CD4-positive, alpha-beta T cell (primary cell): ENCODE results near the gene SPATC1L. TPM values are rescaled to one million over a fixed set of nuclear protein-coding genes. Genes with fewer than 3 reads are reported as not detected.

Source experiments
- ATAC-seq: fragments of 200-7000 bp; cut with Tn5 transposase; one replicate; pipeline ENCODE4 v1.10.0; 2022; ENCODE audit warnings: mild to moderate bottlenecking; ENCODE audit not compliant: poor library complexity
- CTCF ChIA-PET: fragments of 350-600 bp; sonication (Branson Sonifier 250); formaldehyde crosslinking; loops from one replicate; lab custom pipeline; 2021; ENCODE audit warnings: antibody characterized with exemption, inconsistent platforms; lab: Charles Lee
- POLR2A ChIA-PET: fragments of 350-600 bp; sonication (Branson Sonifier 250); formaldehyde crosslinking; loops from one replicate; lab custom pipeline; 2021; ENCODE audit warnings: antibody characterized with exemption, inconsistent platforms; lab: Charles Lee
- DNase-seq, 14 experiments: peaks; one replicate each; pipeline ENCODE4 v3.0.0-alpha.2; 2013 to 2020; ENCODE audit warnings: mixed read lengths in 2 of 14
- H3K27ac ChIP-seq, 2 donors: one replicate each; pipeline versions ENCODE4 v1.5.1 to v1.7.0; 2013; ENCODE audit warnings: low read length in 2 of 2, low read depth in 1 of 2, mild to moderate bottlenecking in 1 of 2
- H3K27me3 ChIP-seq, 2 experiments: 1 replicate in 1 of 2; 2 replicates in 1 of 2; pipeline versions ENCODE4 v1.6.1 to v1.7.0; 2013; ENCODE audit warnings: low read length in 2 of 2, control low read depth in 1 of 2, mild to moderate bottlenecking in 1 of 2, moderate library complexity in 1 of 2; ENCODE audit not compliant: insufficient read depth in 2 of 2, control insufficient read depth in 1 of 2
- H3K36me3 ChIP-seq: one replicate; pipeline ENCODE4 v1.6.1; 2013; ENCODE audit warnings: low read length, control low read depth; ENCODE audit not compliant: insufficient read depth
- H3K4me1 ChIP-seq: one replicate; pipeline ENCODE4 v1.6.1; 2013; ENCODE audit warnings: low read length, control low read depth; ENCODE audit not compliant: insufficient read depth
- H3K4me3 ChIP-seq: one replicate; pipeline ENCODE4 v1.5.1; 2013; ENCODE audit warnings: mild to moderate bottlenecking, low read length, moderate library complexity
- H3K9me3 ChIP-seq, 2 experiments: 1 replicate in 1 of 2; 2 replicates in 1 of 2; pipeline versions ENCODE4 v1.6.1 to v1.7.0; 2013; ENCODE audit warnings: low read length in 2 of 2, mild to moderate bottlenecking in 2 of 2, control low read depth in 1 of 2, moderate library complexity in 1 of 2; ENCODE audit not compliant: control insufficient read depth in 1 of 2, insufficient read depth in 1 of 2
- H3K27ac Mint-ChIP-seq: one replicate; pipeline ENCODE4 v1.8.0; 2020; ENCODE audit warnings: mixed read lengths
- H3K27me3 Mint-ChIP-seq: one replicate; pipeline ENCODE4 v1.8.0; 2021; ENCODE audit warnings: mixed read lengths
- H3K36me3 Mint-ChIP-seq: one replicate; pipeline ENCODE4 v1.8.0; 2021; ENCODE audit warnings: low read depth, mixed read lengths
- H3K4me1 Mint-ChIP-seq: one replicate; pipeline ENCODE4 v1.8.0; 2021; ENCODE audit warnings: low read depth, mixed read lengths
- H3K4me3 Mint-ChIP-seq: one replicate; pipeline ENCODE4 v1.8.0; 2020; ENCODE audit warnings: mild to moderate bottlenecking, mixed read lengths
- H3K9me3 Mint-ChIP-seq: one replicate; pipeline ENCODE4 v1.8.0; 2020; ENCODE audit warnings: mixed read lengths
- intact Hi-C, 2 experiments: fragments of 100-400 bp; cut with DNase I in 1 of 2; cut with micrococcal nuclease in 1 of 2; formaldehyde crosslinking; loops; one replicate each; pipeline versions ENCODE4 v1.15.1 to v1.9.0; 2023 to 2025; cut with DNase I, micrococcal nuclease
- total RNA-seq, 174 experiments: library from RNA in 2 of 174; stranded (reverse) in 2 of 174; gene quantifications; one replicate each; pipeline ENCODE4 v1.2.3 and lab custom pipeline; 2021 to 2026
- TF ChIP-seq, protein P1 (sequence below): fragments of 200-600 bp; IDR thresholded peaks from one replicate; pipeline ENCODE4 v1.8.0; 2022; ENCODE audit warnings: antibody characterized with exemption, mild to moderate bottlenecking

SPATC1L gene
- total RNA-seq, 2 experiments from 2014 or later, result 2.8 to 3.0 TPM

GRCh38 chr21:46206163-46207005 lies 22.1 kb upstream of the SPATC1L start:
- POLR2A ChIA-PET, result no interaction called here
- H3K4me1 Mint-ChIP-seq, result no peaks in the 10 kb centered on the region
- Histone ChIP-seq H3K9me3 (no peaks in the 10 kb centered on the region), H3K4me1 (no peaks in the 10 kb centered on the region), H3K4me3 (no peak overlapping the region), H3K27ac (no peak overlapping the region), H3K27me3 (no peaks in the 10 kb centered on the region), H3K36me3 (peaks cover 27% of the 10 kb centered on the region)
- CTCF ChIA-PET, result no interaction called here
- no peaks in the 10 kb centered on the region for H3K9me3 Mint-ChIP-seq
- intact Hi-C loops, result no loop called here
- peaks cover 55% of the 10 kb centered on the region for H3K36me3 Mint-ChIP-seq
- no peaks in the 10 kb centered on the region for H3K27me3 Mint-ChIP-seq
- H3K4me3 Mint-ChIP-seq, result no peak overlapping the region
- ATAC-seq, result no peak
- TF ChIP-seq, protein P1, sequence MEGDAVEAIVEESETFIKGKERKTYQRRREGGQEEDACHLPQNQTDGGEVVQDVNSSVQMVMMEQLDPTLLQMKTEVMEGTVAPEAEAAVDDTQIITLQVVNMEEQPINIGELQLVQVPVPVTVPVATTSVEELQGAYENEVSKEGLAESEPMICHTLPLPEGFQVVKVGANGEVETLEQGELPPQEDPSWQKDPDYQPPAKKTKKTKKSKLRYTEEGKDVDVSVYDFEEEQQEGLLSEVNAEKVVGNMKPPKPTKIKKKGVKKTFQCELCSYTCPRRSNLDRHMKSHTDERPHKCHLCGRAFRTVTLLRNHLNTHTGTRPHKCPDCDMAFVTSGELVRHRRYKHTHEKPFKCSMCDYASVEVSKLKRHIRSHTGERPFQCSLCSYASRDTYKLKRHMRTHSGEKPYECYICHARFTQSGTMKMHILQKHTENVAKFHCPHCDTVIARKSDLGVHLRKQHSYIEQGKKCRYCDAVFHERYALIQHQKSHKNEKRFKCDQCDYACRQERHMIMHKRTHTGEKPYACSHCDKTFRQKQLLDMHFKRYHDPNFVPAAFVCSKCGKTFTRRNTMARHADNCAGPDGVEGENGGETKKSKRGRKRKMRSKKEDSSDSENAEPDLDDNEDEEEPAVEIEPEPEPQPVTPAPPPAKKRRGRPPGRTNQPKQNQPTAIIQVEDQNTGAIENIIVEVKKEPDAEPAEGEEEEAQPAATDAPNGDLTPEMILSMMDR, result no peak
- no peak for DNase-seq
- H3K27ac Mint-ChIP-seq, result no peak overlapping the region

DNA sequence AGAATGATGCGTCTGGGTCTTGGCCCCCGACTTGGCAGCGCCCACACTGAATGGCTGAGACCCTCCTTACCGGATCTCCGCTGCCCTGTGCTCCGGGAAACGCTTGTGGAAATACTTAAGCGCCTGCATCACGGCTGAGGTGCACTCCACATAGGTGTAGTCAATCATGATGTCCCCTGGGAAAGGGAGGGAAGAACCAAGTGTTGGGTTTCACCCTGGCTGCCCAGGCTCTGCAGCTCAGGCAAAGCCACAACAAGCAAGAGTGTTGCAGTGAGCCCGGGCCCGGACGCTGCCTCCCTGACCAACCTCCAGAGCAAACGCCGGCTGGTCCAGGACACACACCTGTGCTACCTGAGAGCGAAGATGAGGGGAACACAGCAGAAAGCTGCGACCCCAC lies 21.5 kb upstream of the SPATC1L start:
- DNase-seq (no peak), ATAC-seq (no peak)
- Mint-ChIP-seq H3K9me3 (no peaks in the 10 kb centered on the region), H3K4me3 (no peak overlapping the region), H3K4me1 (no peaks in the 10 kb centered on the region), H3K27me3 (no peaks in the 10 kb centered on the region), H3K36me3 (peaks cover 55% of the 10 kb centered on the region), H3K27ac (no peak overlapping the region)
- CTCF ChIA-PET, result no interaction called here
- no peak overlapping the region for H3K4me3 ChIP-seq
- H3K36me3 ChIP-seq, result peaks cover 25% of the 10 kb centered on the region
- no peaks in the 10 kb centered on the region for H3K4me1 ChIP-seq
- POLR2A ChIA-PET, result no interaction called here
- intact Hi-C loops, result no loop called here
- no peak overlapping the region for H3K27ac ChIP-seq
- H3K27me3 ChIP-seq, result no peaks in the 10 kb centered on the region
- TF ChIP-seq, protein P1, result no peak
- H3K9me3 ChIP-seq, result no peaks in the 10 kb centered on the region

DNA sequence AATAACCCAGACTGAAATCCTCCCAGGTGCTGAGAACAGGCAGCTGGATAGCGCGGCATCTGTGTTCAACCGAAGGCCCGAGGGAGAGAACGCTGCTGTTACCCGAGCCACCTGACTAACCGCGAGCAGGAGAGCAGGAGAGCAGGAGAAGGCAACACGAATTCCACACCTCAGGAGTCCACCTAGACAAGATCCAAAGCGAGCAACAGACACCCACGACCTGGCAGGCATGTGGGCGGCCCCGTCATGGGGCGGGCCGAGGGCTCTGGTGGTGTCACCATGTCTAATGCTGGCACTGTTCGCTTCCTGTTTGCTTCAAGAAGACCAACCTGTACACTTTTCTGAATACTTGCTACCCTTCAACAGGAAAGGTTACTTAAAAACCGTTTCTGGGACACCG lies 20.9 kb upstream of the SPATC1L start:
- ATAC-seq (no peak), DNase-seq (no peak)
- TF ChIP-seq, protein P1, result no peak
- peaks cover 22% of the 10 kb centered on the region for H3K36me3 ChIP-seq
- Mint-ChIP-seq H3K4me3 (no peak overlapping the region), H3K27ac (no peak overlapping the region), H3K27me3 (no peaks in the 10 kb centered on the region), H3K36me3 (peaks cover 58% of the 10 kb centered on the region), H3K9me3 (no peaks in the 10 kb centered on the region), H3K4me1 (no peaks in the 10 kb centered on the region)
- H3K4me3 ChIP-seq, result no peak overlapping the region
- H3K9me3 ChIP-seq, result no peaks in the 10 kb centered on the region
- ChIA-PET CTCF (no interaction called here), POLR2A (no interaction called here)
- no peak overlapping the region for H3K27ac ChIP-seq
- H3K27me3 ChIP-seq, result no peaks in the 10 kb centered on the region
- no peaks in the 10 kb centered on the region for H3K4me1 ChIP-seq
- intact Hi-C loops, result no loop called here
